Jurkat, Clone E6-1 (cell line): ENCODE results near the gene CTIF.
"Not testable (repeated sequence)": the region's sequence is repeated elsewhere in the genome, so short reads cannot be mapped to it uniquely, and the experiment has no call there.

ENCODE experiments used
- DNase-seq: peaks from one replicate; pipeline ENCODE4 v3.0.0-alpha.2; 2011; ENCODE audit warnings: low read depth, low spot score
- H3K4me3 ChIP-seq: 2 replicates; pipeline ENCODE4 v1.5.1; 2011; ENCODE audit warnings: mild to moderate bottlenecking, low read length, control low read depth, moderate library complexity

Gene CTIF

GRCh38 chr18:48707636-48708296 is 168.9 kb downstream of the CTIF start:
- H3K4me3 ChIP-seq = no peak overlapping the region
- no peak for DNase-seq

GRCh38 chr18:48708807-48709206 is 170.0 kb downstream of the CTIF start:
- DNase-seq = no peak
- H3K4me3 ChIP-seq = no peak overlapping the region

GRCh38 chr18:48709371-48710062 is 170.7 kb downstream of the CTIF start:
- no peak for DNase-seq

DNA sequence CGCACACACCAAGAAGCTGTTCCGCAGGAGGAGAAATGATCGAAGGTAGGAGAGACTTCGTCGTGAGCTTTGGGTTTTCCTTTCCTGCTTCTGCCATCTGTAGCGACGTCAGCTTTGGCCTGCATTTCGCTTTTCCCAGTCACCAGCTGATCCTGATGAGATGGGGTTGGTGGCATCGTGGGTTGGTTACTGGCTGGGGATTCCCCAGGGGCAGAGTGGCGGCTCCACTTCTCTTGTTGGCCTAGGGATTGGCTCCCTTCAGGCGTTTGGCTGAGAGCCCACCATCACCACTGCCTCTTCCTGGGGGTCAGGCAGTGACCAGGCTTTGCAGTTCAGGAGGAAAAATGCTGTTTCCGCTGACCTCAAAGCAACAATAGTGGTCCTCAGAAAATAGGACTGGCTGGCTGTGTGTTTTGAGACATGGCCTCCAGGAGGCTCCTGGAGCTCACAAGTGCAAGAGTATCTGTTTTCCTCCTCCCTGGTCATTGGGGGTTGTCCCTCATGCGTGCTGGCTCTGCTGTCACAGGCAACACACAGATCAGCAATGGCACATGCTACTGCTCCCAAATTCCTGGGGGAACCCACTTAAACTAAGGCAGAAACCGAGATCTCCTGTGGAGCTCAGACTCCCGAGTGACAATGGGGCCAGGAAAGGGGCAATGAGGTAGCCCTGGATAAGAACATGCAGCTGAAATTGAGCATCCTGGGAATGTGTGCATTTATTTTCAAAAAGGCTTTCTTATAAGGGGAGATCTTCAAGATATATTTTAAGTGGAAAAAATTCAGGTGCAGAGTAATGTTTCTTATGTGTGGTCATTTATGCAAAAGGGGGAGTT is 173.0 kb downstream of the CTIF start:
- no peak for DNase-seq
- H3K4me3 ChIP-seq = no peak overlapping the region

More at GRCh38 chr18:48709371-48710062, 170.7 kb downstream of the CTIF start:
- H3K4me3 ChIP-seq = no peak overlapping the region

DNA sequence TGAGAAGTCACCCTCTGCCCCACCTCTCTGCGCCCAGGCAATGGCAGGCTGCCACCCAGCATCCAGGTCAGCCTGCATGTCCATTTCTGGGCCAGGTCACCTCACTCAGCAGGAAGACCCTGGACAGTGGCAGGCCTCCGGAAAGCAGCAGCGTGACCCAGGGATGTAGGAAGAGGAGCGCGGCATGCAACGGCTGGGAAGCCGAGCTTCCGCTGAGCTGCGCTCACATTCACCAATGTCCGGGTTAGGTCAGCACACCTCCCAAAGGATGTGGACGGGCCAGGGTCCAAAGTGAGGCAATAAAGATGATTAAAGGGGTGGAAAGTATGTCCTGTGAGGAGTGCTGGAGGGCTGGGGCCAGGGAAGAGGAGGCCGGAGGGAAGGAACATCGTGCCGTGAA is 174.5 kb downstream of the CTIF start:
- no peak overlapping the region for H3K4me3 ChIP-seq
- DNase-seq = no peak

DNA sequence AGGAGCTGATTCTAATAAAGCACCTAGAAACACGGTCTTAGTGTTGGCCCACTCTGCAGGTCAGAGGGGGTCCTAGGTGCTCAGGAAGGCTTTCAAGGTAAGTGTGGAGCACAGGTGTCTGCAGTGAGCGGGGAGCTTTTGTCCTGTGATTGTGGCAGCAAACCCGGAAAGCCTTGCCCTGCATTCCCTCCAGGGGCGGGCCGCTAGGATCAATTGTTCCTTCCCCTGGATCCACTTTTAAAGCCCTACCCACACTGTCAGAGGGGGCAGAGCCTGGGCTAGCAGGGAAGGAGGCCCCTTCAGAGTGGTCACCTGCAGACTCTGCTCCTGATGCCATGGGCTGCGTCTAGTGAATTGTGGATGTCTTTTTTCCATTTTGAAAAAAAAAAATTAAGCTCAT is 176.0 kb downstream of the CTIF start:
- H3K4me3 ChIP-seq = no peak overlapping the region
- DNase-seq = no peak

GRCh38 chr18:48715711-48716361 is 177.0 kb downstream of the CTIF start:
- H3K4me3 ChIP-seq = no peak overlapping the region
- no peak for DNase-seq

GRCh38 chr18:48717227-48717626 is 178.4 kb downstream of the CTIF start:
- DNase-seq, H3K4me3 ChIP-seq: not testable (repeated sequence)

GRCh38 chr18:48718251-48718959 is 179.6 kb downstream of the CTIF start:
- no peak overlapping the region for H3K4me3 ChIP-seq
- no peak for DNase-seq

DNA sequence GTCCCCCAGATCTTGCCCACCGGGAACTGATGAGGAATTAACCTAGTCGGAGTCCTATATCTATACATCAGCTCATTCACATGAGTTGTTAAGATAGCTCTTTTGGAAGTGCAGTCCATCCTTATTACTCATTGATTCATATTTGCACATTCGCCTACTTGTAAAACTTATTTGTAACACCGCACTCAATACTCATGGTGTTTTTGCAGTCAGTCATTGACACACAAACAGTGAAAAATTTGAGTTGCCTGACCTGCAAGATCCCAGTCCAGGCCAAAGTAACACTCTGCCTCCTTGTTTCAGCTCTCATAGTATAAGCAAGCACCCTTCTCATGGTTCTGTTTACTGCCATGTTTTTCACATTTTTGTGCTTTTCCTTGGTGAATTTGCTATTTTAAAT is 180.6 kb downstream of the CTIF start:
- H3K4me3 ChIP-seq = no peak overlapping the region
- DNase-seq = no peak

GRCh38 chr18:48719974-48720654 is 181.3 kb downstream of the CTIF start:
- DNase-seq = no peak
- no peak overlapping the region for H3K4me3 ChIP-seq

DNA sequence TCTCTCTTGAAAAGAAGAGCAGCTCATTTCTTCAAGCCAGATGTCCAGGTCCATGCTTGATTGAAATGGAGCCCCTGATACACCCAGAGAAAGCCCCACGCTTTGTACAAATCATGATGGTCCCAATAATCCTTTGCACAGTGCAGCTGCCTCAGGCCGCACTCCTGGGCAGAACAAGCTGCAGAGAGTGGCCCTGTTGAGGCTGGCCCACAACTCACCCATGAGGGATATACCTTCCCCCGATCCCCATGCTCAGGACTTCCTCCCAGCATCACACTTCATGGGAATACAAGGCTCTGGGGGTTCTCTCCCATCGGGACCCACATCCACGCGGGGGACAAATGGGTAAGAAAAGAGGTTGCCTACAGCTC is 181.8 kb downstream of the CTIF start:
- H3K4me3 ChIP-seq = no peak overlapping the region
- DNase-seq = no peak

- no peak for DNase-seq
- H3K4me3 ChIP-seq = no peak overlapping the region
These were observed 182.5 kb downstream of the CTIF start for GRCh38 chr18:48721312-48721711.

GRCh38 chr18:48723016-48723415 is 184.2 kb downstream of the CTIF start:
- H3K4me3 ChIP-seq = no peak overlapping the region
- DNase-seq = no peak

GRCh38 chr18:48723837-48724236 is 185.0 kb downstream of the CTIF start:
- DNase-seq = no peak
- no peak overlapping the region for H3K4me3 ChIP-seq

DNA sequence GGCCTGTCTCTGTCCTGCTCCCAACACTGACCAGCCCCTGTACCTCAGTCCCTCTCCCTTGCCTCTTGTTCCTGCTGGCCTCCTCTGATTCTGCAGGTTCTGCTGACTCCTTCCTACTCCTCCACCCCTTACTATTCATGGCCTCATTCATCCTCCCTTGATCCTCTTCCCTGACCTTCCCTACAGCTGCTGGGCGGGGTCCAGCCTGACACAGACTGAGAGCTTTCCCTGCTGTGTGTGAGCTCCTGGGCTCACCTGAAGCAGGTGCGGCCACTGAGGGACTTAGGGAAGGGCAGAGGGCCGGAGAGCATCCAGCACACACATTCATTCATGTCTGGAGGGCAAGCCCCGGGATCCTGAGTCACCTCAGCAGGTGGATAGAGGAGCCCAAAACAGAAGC is 185.6 kb downstream of the CTIF start:
- H3K4me3 ChIP-seq = no peak overlapping the region
- no peak for DNase-seq

GRCh38 chr18:48724939-48725338 is 186.1 kb downstream of the CTIF start:
- no peak overlapping the region for H3K4me3 ChIP-seq
- no peak for DNase-seq

- no peak for DNase-seq
- H3K4me3 ChIP-seq = no peak overlapping the region
These were observed 186.7 kb downstream of the CTIF start for GRCh38 chr18:48725562-48725961.

DNA sequence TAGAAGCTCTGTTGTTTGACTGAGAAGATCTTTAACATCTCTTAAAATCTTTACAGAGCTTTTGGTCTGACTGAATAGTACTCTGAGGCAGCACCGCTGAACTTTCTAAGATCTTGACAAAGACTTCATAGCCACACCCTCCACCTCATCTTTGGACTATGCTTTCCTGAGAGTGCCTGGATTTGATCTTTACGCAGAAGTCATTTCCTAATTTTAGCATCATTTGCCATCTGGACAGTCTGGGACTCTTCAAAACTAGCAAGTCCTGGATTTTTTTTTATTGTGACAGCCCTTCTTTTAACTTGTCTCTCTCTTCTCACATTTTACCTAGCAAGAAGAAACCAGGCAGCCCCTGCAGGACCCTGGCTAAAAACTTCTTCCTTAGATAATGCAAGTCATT is 188.8 kb downstream of the CTIF start:
- no peak overlapping the region for H3K4me3 ChIP-seq
- no peak for DNase-seq
